Activated CD4-positive, CD25-positive, alpha-beta regulatory T cell treated with anti-CD3 and anti-CD28 coated beads, Interleukin-2, amount 50 U/mL, for 72 hours (primary cell): ENCODE data around the gene SEC14L6.
"Not testable (repeated sequence)": the region's sequence is repeated elsewhere in the genome, so short reads cannot be mapped to it uniquely, and the experiment has no call there.

ENCODE experiments used
- DNase-seq: peaks from one replicate; pipeline ENCODE4 v3.0.0; 2021

Gene SEC14L6

DNA sequence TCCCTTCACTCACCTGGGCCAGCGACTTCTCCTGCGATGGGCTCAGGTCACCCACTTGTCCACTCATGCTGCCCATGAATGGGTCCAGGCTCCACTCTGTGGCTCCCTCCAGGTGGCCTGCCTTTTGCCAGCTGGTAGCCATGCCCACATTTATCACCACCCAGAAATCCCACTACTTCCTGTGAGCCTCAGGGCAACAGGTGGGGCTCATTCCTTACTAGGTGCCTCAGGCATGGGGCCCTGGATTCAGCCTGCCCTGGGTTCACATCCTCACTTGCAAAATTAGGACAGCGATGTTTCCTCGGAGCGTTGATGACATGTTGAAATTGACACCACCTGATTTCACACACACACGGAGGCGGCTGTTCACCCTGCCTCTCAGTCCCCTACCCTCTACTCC, at the start of gene SEC14L6:
Gene SEC14L6 (minus strand): TSS at position 126 of the 400 bp plus-strand sequence. CDS start 59 bp downstream, at position 67.
- no peak for DNase-seq

DNA sequence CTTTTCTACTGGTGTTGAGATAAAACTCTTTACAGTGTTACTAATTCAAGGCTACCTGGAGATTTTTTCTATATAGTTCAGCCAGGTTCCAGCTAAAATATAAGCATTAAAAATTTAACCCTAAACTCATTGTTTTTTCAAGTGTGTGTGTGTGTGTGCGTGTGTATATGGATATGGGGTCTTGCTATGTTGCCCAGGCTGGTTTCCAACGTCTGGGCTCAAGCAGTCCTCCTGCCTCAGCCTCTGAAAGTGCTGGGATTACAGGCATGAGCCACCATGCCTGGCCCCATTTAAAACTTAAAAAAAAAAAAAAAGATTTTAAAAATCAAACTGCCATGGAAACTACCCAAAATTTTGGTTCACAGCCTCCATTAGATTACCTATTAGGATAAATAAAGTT, 49.7 kb upstream of the SEC14L6 start:
- no peak for DNase-seq

- not testable (repeated sequence) for DNase-seq
These were observed 45.8 kb upstream of the SEC14L6 start for GRCh38 chr22:30592360-30592713.

- peak; percentile 89 for DNase-seq
These were observed 45.2 kb upstream of the SEC14L6 start, which contains the start of gene PES1 for GRCh38 chr22:30591588-30592359. PES1 (minus strand) TSS chr22:30591910; CDS start chr22:30591833, 77 bp downstream.

GRCh38 chr22:30591191-30591587, 44.6 kb upstream of the SEC14L6 start:
- no peak for DNase-seq

DNA sequence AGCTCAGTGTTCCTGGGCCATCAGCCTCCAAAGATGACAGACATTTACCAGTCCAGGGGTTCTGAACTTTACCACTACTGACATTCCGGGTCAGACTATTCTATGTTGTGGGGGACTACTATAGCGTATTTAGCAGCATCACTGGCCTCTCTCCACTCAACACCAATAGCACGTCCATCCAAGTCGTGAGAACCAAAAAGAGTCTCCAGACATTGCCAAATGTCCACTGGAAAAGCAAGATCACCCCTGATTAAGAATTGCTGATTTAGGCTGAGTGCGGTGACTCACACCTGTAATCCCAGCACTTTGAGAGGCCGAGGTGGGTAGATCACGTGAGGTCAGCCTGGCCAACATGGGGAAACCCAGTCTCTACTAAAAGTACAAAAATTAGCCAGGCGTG, 39.9 kb upstream of the SEC14L6 start:
- no peak for DNase-seq

DNA sequence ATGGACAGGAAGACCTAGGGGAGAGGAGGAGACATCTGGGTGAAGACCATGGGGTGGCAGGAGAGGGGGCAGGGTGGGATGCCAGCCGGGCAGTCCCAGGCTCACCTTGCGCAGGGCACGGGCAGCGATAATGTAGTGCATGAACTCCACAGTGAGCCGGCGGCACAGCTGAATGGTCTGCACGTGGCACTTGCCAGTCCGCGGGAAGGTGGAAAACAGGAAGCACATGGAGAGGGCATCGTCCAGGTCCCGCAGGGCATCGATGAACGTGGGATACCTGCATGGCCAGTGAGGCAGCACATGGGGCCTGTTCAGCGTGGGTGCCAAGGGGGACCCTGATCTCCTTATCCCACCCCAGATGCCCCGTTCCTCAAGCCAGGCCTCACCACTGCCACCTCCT, 37.9 kb upstream of the SEC14L6 start:
- no peak for DNase-seq

GRCh38 chr22:30582788-30583545, 36.4 kb upstream of the SEC14L6 start:
- no peak for DNase-seq

- no peak for DNase-seq
These were observed 35.5 kb upstream of the SEC14L6 start for GRCh38 chr22:30582051-30582450.

DNA sequence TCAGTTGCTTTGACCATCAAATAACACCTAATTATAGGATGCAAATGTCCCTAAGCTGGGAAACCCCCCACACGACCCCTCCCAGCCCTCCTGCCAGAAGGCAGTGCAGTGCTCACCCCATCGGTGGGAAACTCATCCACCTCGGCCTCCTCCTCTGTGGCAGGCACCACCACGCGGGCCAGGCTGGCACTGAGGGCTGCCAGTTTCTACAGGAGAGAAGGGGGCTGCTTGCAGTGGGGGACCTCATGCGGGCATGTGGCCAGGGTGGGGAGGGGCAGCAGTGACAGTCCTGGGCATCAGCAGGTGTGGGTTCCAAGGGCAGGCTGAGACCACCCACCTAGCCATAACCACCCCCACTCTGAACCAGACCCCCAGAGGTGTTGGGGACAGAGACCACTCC, 34.4 kb upstream of the SEC14L6 start:
- DNase-seq: no peak

DNA sequence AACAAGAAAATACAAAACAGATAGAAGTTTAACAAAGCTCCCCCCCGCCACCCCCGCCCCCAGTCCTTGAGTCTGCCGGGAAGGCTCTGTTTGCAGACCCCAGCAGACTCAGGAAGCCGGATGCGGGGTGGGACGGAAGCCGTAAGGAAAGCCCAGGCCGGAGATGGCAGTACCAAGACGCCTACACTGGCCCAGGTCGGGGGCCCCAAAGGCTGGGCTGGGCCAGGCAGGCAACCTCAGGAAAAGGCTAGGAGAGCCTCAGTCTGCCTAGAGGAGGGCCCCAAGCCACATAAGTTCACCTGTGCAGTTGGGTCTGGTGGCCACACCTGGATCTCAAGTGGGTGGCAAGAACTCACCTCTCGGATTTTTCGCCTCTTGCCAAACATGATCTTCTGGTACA, 31.9 kb upstream of the SEC14L6 start:
- DNase-seq: no peak

DNA sequence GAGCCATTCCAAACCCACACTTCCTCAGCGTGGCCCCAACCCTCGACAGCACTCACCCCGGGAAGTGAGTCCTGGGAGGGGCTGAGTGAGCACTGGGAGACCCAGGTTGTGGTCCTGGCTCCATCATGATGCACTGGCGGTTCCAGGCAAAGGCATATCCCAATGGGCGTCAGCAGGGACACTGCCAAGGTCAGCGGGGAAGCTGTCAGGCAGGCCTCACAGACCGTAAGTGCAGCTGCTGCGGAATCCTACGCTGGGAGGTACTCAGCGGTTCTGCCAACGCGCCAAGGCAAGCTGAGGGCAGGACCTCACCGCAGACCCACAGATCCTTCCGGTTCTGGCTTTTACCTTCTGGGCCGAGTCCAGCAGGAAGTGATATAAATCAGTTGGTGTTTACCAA, 29.3 kb upstream of the SEC14L6 start:
- DNase-seq: no peak

DNA sequence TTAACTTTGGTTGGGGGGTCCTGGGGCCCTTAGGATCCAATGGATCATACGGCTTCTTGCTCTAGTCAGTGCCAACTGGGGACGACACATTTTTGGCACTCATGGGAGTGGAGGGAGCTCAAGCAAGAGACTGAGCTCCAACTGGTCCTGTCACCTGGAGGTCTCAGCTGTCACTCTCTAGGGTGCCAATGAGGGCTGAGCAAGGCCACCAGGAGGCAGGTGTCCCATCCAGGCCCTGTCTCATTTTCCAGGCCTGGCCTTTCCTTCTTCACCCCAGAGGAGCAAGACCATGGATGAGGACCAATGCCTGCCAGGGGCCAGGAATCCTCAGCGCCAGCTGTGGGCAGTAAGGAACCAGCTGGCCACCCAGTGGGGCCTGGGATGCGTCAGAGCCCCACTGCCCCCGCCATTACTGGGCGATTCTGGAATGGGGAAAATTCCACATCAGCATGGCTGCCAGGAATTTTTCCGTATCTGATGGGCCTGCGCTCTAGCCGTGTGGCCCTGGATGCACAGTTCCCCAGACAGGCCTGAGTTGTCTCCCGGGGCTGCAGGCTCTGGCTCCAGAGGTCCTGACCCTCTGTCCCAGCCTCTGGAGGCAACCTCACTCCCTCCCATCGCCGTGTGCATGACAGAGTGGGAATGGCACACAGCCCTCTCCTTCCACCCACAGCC, 28.6 kb upstream of the SEC14L6 start:
- DNase-seq: no peak

- DNase-seq: no peak
These were observed 27.8 kb upstream of the SEC14L6 start, which contains the start of gene GAL3ST1 for GRCh38 chr22:30574095-30574981. GAL3ST1 (minus strand) TSS chr22:30574665; CDS start chr22:30557392, 17,273 bp downstream.

GRCh38 chr22:30573594-30574094, 27.1 kb upstream of the SEC14L6 start:
- DNase-seq: no peak

DNA sequence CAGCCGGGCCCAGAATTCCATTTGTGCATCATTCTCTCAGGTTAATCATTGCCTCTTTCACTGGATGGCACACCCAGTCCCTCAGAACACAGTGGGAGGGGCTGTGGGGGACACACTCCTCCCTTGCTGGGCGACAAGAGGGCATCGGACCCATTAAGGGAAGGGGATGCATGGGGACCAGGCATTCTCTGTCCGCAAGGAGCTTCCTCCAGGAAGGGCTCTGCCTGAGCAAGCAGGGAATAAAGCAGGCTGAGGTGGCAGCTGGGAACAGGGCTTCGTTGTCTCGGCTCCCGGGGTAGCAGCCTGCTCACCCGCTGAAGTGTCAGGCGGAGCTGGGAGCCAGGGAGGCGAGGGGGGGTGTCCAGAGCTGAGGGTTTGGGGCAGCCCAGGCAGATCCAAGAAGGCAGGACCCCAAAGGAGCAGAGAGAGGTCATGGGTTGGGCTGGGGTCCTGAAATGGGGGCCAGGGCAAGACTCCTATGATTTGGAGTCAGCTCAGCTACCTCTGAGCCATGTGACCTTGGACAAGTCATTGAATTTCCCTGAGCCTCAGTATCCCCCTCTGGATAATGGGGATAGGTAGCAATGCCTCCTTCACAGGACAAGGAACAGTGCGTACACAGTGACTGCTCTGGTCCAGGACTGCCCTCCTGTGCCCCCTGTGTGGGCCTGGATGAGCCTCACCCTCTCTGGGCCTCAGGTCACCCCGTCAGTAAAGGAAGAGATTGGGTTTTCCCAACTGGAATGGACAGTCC, 26.5 kb upstream of the SEC14L6 start:
- no peak for DNase-seq

- no peak for DNase-seq
These were observed 25.7 kb upstream of the SEC14L6 start for GRCh38 chr22:30572210-30572609.

DNA sequence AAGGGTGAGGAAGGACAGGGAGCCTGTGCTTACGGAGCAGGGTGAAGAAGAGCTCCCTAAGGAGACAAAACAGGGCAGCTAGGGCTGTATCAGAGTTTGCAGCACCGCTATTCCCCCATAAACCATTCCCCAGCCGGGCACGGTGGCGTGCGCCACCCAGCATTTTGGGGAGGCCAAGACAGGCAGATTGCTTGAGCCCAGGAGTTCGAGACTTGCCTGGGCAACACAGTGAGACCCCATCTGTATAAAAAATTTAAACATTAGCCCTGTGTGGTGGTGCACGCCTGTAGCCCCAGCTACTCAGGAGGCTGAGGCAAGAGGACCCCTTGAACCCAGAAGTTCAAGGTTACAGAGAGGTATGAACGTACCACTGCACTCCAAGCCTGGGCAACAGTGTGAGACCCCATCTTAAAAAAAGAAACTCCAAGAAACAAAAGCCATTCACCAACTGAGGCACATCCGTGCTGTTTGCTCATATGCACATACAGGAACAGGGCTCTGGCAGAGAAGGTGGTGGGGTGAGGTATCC, 23.2 kb upstream of the SEC14L6 start:
- no peak for DNase-seq

DNA sequence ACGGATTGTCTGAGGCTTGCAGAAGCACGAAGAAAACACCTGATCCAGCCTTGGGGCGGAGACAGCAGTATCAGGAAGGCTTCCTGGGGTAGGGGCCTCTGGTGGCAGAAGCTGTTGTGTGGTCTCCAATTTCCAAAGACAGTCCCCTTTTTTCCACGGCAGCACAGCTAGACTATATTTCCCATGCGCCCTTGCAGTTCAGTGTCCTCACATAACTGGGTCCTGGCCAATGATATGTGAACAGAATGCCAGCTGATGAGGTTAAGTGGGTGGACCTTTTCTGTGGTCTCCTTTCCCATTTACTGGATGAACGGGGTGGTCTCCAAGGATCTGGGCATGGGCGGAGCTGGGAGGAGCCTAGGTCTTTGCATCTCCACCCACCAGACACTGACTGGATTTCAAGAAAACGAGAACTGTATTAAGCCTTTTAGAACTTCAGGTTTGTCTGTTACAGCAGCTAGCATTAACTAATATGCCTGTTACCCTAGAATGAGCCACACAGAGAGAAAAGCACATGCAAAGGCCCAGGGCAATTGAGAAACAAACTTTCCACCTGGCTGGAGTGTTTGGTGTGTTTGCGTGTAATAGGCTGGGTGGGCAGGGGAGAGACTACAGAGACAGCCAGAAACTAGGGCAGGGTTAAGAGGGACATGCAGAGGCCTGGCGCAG, 21.7 kb upstream of the SEC14L6 start:
- DNase-seq: no peak

GRCh38 chr22:30567277-30567676, 20.7 kb upstream of the SEC14L6 start:
- DNase-seq: not testable (repeated sequence)

GRCh38 chr22:30566125-30566524, 19.6 kb upstream of the SEC14L6 start:
- no peak for DNase-seq
